HG03196 (cell line): Measurements from ENCODE around the gene ABCC4.
"Not testable (repeated sequence)": the region's sequence is repeated elsewhere in the genome, so short reads cannot be mapped to it uniquely, and the experiment has no call there.

Source experiments
- ATAC-seq: cut with Tn5 transposase; IDR thresholded peaks from one replicate; pipeline ENCODE4 v1.9.1; 2021; ENCODE audit not compliant: unreplicated experiment

ABCC4 gene

DNA sequence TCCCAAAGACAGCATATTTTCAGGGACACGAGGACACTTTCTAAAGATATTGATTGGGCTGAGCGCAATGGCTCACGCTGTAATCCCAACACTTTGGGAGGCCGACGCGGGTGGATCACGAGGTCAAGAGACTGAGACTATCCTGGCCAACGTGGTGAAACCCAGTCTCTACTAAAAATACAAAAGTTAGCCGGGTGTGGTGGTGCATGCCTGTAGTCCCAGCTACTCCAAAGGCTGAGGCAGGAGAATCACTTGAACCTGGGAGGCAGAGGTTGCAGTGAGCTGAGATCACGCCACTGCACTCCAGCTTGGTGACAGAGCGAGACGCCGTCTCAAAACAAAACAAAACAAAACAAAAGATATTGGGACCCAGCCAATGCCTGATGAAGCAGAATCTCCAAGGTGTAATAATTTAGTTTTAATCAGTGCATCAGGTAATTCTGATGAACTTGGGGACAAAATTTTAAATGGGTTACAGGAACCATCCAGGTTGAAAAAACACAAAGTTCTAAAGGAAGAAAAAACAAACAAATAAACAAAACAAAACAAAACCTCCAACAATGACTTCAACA is 100.8 kb downstream of the ABCC4 start:
- not testable (repeated sequence) for ATAC-seq

DNA sequence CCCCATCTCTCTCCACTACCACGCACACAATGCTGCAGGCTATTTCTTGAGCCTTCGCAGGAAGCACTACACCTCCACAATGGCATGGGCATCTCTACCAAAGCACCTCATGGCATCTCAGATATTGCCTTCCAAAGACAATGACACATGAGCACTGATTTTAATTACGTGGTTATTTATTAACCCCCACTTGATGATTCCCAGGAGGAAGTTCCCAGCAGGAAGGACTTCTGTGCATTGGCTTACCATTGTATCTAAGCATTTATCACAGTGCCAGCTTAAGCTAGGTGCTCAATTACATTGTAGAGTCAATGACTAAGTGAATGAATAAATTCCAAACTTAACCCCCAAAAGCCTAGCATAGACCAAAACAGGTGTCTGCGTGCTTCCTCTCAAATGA is 101.4 kb downstream of the ABCC4 start:
- ATAC-seq: no peak

DNA sequence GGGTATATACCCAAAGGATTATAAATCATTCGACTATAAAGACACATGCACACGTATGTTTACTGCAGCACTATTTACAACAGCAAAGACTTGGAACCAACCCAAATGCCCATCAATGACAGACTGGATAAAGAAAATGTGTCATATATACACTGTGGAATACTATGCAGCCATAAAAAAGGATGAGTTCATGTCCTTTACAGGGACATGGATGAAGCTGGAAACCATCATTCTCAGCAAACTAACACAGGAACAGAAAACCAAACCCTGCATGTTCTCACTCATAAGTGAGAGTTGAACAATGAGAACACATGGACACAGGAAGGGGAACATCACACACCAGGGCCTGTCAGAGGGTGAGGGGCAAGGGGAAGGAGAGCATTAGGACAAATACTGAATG is 102.6 kb downstream of the ABCC4 start:
- ATAC-seq: not testable (repeated sequence)

DNA sequence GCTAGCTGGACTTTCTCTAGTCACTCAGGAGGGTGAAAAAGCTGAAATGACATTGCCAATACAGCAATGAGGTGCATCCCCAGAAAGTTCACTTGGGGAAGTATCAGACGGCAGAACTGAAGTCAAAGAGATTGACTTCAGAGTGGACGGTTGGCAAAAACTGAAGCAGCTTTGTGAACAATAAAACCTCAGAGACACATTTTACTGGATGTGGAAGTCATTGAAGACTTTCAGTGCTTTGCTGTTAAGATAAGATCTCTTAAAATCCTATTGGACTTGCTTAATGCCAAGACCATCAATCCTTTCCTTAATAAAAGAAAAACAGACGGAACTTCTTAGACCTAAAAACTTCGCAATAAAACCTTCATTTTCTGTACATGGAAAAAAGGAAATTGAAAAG is 103.7 kb downstream of the ABCC4 start:
- no peak for ATAC-seq

DNA sequence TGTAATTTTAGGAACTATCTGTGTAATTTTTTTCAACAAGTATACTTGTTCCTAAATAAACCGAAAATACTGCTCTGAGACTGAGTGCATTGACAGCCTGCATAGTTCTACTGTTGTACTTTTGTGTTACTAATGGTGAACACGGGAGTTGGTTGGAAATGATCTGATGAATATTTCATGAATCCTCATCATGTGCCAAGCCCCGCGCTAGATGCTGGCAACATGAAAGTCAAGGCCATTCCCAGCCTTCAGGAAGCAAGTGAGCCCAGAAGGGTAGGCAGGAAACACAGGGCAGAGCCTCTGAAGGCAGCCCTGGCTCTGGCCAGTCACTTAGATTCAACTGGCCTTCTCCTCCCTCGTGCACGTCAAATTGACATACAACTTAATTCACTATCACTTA is 106.1 kb downstream of the ABCC4 start:
- no peak for ATAC-seq

DNA sequence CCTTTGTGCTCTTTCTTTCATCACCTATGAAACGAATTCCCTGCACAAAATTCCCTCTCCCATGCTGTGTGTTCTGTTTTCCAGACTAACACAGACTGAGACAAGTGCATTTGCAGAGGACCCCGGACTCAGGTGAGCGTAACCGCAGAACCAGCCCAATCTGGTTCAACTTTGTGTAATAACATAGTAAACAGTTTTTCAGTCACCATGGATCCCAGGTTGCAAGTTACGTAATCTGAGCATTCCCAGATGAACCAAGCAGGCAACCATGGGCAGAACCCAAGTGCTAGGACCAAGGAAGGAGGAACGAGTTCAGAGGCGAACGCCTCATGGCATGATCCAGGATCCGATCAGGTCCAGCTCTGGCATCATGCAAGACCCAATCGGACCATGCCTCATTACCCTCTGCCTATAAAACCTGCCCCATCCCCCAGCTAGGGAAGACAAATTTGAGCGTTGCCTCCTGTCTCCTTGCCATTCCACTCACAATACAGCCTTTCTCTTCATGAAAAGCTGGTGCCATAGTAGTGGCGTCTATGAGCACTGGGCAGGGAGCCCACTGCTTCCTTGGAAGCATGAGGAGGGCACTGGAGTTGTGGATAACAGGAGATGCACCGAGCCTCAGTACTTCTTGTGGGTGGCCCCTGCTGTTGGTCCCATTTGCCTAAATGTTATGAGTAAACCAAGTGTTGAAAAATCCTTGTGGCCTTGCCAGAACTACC is 107.6 kb downstream of the ABCC4 start:
- no peak for ATAC-seq

DNA sequence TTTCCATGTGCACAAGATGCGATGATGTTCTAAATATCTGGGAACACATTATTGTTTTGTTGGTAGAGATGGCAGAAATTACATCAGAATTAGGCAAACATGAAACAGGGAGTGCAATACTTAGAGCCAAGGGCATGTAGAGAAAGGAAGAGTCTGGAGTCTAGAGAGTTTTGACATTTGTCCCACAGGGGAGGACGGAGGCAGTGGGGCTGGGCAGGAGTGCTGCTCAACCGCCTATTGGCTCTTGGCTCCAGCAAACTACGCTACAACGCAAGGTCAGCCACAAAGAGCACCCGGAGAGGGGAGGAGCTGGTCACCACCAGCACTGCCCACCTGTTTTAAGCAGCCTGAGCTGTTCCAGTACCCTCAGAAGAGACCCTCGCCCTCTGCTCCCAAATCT is 108.3 kb downstream of the ABCC4 start:
- ATAC-seq: no peak

DNA sequence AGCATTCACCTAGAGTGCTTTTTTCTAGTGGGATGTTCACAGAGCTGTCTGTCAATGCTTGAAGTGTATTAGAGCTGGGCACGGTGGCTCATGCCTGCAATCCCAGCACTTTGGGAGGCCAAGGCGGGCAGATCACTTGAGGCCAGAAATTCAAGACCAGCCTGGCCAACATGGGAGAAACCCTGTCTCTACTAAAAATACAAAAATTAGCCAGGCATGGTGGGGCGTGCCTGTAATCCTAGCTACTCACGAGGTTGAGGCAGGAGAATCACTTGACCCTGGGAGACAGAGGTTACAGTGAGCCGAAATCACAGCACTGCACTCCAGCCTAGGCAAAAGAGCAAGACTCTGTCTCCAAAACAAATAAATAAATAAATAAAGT is 108.7 kb downstream of the ABCC4 start:
- ATAC-seq: not testable (repeated sequence)

DNA sequence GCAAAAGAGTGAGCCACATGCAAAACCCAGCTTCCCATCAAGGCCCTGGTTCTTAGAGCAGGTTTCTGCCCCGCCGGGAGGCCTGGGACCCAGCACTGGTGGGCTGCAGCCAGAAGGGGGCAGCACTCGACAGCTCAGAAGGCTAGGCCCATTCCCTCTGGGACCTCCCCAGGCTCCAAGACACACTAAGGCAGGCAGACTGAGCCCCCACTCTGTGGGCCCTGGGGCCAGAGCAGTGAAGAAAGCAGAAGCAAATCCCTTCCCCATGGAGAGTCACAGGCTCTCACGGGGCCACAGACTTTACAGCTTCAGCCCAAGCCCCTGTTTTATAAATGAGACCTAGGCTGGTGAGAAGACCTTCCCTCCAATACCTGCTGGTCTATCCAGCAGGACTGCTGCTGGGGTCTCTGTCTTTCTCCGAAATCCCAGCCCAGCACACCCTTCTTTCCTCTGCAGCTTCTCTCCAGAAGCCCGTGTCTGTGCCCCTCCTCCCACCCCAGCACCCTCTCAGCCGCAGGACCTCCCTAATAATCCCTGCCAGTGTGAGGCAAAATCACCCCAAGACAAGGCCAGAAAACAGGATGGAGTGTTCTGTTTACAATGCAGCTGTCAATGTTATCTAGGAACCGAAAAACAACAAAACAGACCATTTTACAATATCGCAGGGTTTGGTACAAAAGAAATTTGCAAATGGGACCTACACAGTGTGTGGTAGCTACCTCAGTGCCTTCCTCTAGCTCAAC is 109.3 kb downstream of the ABCC4 start:
- ATAC-seq: peak; percentile 87

DNA sequence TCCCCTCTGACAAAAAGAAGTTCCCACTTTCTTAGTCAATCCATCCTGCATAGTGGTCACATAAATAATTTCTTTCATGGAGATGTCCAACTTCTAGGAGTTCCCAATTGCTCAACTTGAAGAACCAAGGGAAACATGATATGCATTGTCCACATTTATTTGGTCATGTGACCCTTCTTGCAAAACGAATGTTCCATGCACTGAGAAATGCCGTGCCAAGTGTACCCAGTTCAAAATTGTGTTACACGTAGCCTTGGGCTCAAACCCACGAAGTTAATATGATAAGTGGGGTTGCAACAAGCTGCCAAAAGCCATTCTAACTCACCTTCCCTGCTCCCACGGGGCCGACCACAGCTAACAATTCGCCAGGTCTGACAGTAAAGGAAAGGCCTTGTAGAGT is 113.1 kb downstream of the ABCC4 start:
- no peak for ATAC-seq

DNA sequence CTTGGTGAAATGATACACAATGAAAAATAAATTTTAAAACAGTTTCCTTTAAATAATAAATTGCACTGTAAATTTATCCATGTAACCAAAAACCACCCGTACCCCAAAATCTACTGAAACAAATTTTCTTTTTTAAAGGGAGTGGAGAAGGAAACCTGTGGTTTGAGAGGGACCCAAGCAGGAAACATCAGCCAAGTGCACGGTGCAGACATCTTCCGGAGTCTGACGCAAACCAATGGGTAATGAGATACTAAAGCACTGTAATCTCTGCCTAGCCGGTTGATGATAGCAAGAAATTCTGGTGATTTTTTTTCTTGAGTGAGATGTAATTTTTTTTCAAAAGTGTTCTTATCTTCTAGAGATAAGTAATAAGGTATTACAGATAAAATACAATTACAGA is 115.4 kb downstream of the ABCC4 start:
- ATAC-seq: no peak

DNA sequence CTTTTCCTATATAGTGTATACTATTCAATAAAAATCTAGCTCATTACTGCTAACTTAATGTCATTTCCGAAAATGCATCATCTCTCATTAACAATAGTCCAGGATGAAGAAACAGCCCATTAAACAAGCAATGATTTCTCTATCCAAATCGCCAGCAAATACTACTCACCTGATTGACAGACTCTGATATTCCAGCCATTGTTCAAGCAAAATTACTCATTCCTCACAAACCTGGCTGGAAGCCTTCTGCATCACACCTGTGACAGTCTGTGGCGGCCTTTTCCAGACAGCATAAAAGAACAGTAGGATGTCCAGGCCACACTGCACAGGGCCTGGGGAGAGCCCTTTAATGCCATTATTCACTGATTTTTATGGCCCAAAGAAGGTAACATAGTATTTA is 115.9 kb downstream of the ABCC4 start:
- no peak for ATAC-seq

DNA sequence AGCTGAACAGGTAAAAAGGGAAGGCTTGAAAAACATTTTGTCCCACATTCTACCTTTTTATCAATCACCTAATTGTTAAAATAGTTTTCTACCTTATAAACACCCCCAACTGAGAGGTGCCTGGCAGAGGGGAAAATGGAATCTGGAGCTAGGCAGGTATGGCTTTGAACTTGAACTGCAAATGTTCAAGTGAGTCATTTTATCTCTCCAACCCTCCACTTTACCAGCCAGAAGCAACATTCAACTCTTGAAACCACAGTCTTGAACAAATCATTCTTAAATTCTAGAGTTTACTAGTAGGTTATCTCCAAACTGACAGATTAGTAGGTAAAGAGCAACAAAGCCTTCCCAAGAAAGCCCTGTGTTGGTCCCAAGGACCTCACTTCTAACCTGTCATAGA is 116.9 kb downstream of the ABCC4 start:
- ATAC-seq: no peak

DNA sequence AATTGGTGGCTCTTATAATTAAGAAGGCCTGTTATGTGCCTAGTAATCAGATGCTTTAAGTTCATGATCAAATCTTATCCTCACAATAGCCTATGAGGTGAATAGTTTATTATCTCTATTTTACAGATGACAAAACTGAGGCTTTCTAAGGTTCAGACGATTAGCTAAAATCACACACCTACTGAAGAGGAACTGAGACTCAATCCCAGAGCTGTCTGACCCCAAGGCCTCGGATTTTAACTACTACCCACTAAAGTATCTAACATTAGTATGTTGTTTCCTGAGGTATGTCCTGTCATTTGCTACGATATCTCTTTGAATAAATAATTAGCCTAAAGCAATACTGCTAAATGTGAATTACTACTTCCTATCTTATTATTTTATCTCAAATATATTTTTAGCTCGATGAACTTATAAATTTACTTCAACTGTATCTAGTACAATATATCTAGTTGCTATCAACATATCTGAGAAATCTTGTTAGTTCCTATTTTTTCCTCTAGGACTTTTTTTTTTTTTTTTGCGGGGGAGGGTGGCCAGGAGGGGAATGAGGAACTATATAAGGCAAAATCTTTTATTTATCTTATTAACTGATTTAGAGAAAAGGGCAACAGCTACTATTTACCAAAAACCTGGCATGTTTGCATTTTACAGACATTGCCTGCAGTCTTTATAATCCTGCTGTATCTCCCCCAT is 118.5 kb downstream of the ABCC4 start:
- ATAC-seq: no peak

DNA sequence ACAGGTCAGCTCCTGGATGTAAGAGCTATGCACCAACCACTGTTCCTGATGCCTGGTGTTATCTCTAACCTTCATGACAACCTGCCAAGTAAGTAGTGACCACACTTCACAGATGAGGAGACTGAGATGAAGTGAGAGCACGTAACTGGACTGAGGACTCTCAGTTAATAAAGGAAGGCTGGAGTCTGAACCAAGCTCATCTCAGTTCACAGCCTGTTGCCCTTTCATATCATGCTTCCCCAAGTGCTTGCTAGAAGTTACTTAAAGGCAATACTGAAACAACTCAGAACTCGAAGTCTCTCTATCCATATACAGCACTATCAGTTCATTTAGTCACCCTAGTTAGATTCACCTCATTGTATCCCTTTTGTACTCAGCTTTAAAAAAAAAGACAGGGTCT is 119.7 kb downstream of the ABCC4 start:
- ATAC-seq: peak; percentile 52

DNA sequence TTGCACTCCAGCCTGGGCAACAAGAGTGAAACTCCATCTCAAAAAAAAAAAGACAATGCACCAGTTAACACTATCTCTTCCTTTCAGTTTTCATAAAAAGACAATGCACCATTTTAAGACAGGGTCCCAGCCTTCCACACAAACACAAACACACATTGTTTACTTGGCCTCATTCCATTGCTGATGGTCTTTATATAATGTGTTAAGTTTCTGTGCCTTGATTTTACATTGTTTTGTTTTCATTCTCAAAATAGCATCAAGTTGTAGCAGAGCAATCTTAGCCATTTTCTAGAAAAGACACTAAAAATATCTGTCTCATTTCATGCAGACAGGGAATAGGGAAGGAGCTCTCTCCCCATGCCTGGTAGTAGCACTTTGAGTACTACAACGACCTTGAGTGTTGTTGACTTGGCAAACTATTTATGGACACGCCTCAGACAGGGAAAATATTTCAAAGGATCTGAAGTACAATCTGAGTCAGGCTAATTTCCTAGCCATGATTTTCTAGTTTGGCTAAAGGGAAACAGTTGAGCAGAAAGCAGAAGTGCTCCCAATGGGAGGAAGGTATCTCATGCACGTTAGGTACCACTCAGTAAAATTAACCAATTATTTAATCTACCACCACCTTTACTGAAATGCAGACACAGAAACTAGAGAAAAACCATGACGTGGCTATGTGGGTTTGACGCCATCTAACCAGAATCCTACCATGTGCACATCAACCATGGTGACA is 120.6 kb downstream of the ABCC4 start:
- ATAC-seq: no peak

DNA sequence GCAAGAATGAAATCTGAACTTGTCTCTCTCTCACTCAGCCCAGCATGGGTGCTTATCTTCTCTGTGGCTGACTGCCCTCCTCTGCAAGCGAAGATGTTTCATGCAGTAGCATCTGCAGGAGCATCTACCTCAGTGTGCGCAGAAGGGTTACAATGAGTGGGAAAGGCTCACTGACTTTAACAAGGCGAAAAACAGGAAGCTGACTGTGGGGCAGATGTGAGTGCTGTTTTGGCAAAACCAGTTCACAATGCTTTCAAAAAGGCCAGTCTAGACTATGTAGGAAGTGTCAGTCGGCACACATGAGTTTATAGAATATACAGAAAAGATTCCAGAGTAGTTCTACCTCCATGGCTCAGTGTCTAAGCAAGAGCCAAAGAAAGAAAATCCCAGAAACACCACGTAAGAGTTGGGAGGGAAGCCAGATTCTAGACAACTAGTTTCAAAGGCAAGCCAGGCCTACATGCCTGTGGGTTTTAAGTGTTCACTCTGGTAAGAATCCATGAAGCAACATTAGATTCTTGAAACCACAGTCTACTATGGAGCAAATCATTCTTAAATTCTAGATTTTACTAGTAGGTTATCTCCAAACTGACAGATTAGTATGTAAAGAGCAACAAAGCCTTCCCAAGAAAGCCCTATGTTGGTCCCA is 124.5 kb downstream of the ABCC4 start:
- ATAC-seq: no peak

DNA sequence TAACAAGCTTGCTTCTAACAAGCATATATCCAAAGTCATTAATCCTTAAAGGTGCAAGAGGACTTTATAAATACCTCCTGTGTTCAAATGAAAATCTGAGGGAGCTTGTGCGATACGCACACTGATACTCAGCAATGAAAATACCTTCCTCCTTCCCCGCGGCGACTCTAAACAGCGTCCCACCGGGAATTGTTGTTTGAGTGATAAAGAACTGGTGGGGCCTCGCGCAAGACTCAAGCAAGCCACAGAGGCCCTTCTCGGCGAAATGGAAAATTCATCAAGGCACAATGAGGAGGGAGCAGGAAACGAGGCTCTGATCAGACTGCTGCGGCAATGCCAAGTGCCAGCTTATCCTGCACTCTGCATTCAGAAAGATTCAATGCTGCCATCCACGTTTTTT is 126.7 kb downstream of the ABCC4 start:
- ATAC-seq: no peak

DNA sequence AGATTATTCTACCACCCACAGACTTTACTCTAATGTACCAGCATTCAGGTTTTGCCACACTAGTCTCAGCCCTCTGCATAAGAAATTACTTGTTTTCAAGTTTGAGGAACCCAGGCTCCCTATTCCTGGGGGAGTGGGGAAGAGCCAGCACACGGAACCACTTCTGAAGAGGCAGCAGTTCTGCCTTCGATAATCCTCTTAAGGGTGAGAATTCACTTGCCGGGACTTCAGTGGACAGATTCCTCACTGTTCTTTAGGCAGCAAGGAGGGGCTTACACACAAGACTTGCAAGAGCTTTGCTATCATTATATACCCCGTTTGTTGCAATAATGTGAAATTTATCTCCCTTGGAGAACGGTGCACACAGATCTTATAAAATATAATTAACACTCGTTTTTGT is 133.1 kb downstream of the ABCC4 start:
- no peak for ATAC-seq

DNA sequence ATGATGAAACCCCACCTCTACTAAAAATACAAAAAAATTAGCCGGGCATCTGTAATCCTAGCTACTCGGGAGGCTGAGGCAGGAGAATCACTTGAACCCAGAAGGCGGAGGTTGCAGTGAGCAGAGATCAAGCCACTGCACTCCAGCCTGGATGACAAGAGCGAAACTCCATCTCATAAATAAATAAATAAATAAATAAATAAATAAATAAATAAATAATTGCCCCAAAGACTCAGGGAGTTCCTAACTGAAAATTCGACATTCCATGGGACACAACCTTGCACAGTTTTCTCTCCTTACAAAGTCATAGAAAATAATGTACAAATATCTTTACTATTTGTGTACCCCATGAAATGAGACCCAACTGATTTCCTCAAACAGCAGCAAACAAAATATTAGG is 134.2 kb downstream of the ABCC4 start:
- ATAC-seq: not testable (repeated sequence)

DNA sequence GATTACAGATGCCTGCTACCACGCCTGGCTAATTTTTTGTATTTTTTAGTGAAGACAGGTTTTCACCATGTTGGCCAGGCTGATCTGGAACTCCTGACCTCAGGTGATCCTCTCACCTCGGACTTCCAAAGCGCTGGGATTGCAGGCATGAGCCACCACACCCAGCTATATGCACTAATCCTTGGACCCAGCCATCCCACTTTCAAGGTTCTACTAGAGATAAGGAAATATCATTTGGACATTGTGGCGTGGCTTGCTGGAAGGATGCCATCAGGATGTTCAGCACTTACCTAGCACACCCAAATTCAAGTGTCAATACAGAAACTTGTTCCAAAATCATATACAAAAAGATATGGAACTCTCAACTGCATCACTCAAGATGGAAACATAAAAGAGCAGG is 136.4 kb downstream of the ABCC4 start:
- no peak for ATAC-seq
